Suprapubic skin (tissue), 4 donors: ENCODE results near the gene C17orf58.

ENCODE experiments used
- EP300 ChIP-seq: sonication (generic); formaldehyde crosslinking; IDR thresholded peaks from one replicate; pipeline ENCODE4 v1.6.1; 2017; ENCODE audit warnings: antibody characterized with exemption
- POLR2A ChIP-seq, 2 donors: fragments of 450-650 bp; IDR thresholded peaks; one replicate each; pipeline ENCODE4 v1.6.1; 2017; ENCODE audit warnings: antibody characterized with exemption in 2 of 2, mild to moderate bottlenecking in 2 of 2, moderate library complexity in 2 of 2
- POLR2AphosphoS5 ChIP-seq, 3 donors: sonication (generic); formaldehyde crosslinking; IDR thresholded peaks; one replicate each; pipeline ENCODE4 v1.6.1; 2017; ENCODE audit warnings: antibody characterized with exemption in 3 of 3
- TF ChIP-seq, protein P1 (sequence below), 2 donors: fragments of 200-600 bp in 1 of 2; fragments of 450-650 bp in 1 of 2; sonication (generic) in 1 of 2; IDR thresholded peaks; one replicate each; pipeline ENCODE4 v1.5.1; 2016 to 2019; ENCODE audit warnings: antibody characterized with exemption in 2 of 2, mild to moderate bottlenecking in 1 of 2, moderate library complexity in 1 of 2

DNA sequence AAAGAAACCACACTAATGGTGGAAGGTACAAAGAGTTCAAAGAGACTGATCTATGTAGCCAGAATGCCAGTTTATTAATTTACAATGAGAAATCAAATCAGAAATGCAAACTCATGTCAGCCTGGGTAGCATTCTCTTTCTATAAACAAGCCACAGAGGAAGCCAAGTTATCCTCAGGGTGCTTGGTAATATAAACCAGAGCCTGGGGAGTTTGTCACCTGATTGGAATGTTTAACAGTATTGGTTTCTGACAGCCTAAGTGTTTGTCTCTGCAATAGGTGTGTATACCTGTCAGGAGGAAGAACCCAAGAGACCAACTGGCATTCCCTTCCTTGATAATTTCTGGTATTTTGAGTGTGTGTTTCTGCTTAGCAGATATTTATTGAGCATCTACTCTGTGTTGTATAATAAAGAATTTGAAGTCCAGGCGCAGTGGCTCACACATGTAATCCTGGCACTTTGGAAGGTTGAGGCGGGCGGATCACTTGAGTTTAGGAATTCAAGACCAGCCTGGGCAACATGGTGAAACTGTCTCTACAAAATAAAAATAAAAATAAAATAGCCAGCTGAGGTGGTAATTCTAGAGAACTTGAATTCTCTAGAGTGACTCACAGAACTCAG is 3.1 kb upstream of the C17orf58 start:
- TF ChIP-seq, protein P1, sequence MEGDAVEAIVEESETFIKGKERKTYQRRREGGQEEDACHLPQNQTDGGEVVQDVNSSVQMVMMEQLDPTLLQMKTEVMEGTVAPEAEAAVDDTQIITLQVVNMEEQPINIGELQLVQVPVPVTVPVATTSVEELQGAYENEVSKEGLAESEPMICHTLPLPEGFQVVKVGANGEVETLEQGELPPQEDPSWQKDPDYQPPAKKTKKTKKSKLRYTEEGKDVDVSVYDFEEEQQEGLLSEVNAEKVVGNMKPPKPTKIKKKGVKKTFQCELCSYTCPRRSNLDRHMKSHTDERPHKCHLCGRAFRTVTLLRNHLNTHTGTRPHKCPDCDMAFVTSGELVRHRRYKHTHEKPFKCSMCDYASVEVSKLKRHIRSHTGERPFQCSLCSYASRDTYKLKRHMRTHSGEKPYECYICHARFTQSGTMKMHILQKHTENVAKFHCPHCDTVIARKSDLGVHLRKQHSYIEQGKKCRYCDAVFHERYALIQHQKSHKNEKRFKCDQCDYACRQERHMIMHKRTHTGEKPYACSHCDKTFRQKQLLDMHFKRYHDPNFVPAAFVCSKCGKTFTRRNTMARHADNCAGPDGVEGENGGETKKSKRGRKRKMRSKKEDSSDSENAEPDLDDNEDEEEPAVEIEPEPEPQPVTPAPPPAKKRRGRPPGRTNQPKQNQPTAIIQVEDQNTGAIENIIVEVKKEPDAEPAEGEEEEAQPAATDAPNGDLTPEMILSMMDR (IDR thresholded peaks at IDR 0.05), result no peak
- TF ChIP-seq POLR2A (IDR thresholded peaks at IDR 0.05), result no peak
- no peak for TF ChIP-seq POLR2AphosphoS5 (IDR thresholded peaks at IDR 0.05)
- no peak for TF ChIP-seq EP300
